Activated CD4-positive, alpha-beta T cell treated with anti-CD3 and anti-CD28 coated beads, Interleukin-2, Interleukin-4, amounts not matched to agents 100 ng/mL and 50 ng/mL, durations not matched to agents 16 hours and 8 hours (primary cell): ENCODE data around the gene ATCAY.
"Not testable (repeated sequence)": the region's sequence is repeated elsewhere in the genome, so short reads cannot be mapped to it uniquely, and the experiment has no call there.

Experiments used
- DNase-seq: peaks from one replicate; pipeline ENCODE4 v3.0.0-alpha.2; 2020; ENCODE audit warnings: low spot score

ATCAY gene

DNA sequence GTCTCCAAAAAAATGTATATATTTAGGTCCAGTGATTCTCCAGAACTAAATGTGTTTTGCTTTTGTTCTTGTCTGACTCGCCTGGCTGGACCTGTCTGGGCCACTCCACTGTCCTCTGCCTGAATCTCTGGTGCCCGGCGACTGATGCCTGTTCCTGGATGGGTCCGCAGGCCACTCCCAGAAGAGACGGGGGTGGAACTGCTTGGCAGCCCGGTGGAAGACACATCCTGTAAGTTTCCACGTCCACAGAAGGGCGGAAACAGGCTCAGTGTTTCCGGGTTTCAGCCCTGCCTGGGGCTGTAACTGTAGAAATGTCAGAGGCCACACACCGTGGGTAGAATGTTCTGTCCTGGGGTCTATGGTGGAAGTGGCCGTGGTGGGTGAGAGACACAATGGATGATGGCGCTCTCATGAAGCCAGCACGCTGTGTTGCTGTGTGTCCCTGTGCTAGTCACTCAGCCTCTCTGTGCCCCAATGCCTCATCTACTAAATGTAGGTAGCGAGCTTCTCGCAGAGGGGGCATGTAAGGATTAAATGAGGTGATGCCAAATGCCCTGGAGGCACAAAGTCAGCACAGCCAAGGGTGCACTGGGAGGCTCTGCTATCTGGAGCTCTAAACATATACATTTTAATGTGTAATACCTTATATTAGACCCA lies 22.0 kb downstream of the ATCAY start:
- no peak for DNase-seq

DNA sequence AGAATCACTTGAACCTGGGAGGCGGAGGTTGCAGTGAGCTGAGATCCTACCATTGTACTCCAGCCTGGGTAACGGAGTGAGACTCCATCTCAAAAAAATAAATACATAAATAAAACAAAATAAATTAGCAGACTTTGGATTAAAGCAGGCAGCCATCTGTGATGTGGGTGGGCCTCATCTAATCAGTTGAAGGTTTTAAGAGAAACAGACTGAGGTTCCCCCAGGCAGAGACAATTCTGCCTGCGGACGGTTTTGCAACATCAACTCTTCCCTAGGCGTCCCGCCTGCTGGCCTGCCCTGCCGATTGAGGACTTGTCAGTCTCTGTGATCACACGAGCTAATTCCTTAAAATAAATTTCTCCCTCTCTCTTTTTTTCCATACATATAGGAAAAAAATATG lies 23.7 kb downstream of the ATCAY start:
- no peak for DNase-seq

DNA sequence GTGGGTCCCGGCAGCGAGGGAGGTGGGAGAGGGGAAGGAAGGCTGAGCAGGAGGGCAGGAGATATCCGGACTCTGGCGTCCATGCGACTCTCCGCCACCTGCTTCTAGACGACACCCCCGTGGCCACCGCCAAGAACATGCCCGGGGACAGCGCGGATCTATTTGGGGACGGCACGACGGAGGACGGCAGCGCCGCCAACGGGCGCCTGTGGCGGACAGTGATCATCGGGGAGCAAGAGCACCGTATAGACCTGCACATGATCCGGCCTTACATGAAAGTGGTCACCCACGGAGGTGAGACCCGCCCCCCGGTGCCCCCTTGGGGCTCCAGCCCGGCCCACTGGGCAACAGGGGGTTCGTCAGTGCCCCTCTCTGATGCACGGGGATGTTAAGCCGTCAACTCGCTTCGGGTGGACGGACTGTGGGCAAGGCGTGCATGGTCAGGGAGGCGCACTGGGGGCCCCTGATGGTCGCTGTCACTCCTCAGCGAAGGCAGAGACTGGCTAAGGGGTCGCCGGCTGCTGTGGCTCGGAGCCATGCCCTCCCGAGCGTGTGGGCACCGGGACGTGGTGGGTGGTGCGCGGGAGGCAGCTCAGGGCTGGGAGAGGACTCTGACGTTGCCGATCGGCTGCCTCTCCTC lies 27.3 kb downstream of the ATCAY start:
- no peak for DNase-seq

DNA sequence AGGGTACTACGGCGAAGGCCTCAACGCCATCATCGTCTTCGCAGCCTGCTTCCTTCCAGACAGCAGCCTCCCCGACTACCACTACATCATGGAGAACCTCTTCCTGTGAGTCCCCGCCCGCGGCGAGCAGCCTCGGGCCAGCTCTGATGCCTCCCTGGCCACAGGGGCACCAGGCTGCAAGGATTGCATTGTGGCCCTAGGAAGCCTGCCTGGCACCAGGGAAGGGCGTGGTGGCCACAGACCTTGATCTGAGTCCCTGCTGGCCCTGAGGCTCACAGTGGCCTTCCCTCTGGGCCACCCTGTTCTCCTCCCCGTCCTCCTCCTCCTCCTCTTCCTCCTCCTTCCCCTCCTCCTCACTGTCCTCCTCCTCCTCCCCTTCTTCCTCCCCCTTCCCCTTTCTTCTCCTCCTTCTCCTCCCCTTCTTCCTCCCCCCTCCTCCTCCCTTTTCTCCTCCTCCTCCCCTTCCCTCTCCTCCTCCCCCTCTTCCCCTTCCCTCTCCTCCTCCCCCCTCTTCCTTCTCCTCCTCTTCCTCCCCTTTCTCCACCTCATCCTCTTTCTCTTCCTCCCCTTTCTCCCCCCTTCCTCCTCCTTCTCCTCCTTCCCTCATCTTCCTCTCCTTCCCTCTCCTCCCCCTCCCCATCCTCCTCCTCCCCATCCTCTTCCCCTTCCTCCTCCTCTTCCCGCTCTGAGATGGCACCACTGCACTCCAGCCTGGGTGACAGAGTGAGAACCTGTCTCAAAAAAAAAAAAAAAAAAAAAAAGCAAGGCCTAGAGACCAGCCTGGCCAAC lies 28.0 kb downstream of the ATCAY start:
- no peak for DNase-seq

DNA sequence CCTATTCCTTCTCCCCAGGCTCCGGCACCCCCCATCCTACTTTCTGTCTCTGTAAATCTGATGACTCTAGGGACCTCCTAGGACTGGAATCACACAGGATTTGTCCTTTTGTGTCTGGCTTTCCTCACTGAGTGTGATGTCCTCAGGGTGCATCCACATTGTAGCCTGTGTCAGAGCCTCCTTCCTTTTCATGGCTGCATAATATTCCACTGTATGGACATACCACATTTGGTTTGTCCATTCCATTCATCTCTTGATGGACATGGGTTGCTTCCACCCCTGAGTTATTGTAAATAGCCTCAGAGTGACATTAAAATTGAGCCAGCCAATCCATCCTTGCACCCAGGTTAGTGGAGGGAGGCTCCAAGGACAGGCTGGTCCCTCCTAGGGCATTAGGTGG lies 29.6 kb downstream of the ATCAY start:
- DNase-seq, result no peak

DNA sequence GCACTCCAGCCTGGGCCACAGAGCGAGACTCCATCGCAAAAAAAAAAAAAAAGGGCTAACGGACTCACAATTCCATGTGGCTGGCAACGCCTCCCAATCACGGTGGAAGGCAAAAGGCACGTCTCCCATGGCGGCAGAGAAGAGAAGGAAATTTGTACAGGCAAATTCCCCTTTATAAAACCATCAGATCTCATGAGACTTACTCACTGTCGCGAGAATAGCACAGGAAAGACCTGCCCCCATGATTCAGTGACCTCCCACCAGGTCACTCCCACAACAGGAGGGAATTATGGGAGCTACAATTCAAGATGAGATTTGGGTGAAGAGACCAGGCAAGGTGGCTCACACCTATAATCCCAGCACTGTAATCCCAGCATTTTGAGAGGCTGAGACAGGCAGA lies 33.7 kb downstream of the ATCAY start:
- no peak for DNase-seq

DNA sequence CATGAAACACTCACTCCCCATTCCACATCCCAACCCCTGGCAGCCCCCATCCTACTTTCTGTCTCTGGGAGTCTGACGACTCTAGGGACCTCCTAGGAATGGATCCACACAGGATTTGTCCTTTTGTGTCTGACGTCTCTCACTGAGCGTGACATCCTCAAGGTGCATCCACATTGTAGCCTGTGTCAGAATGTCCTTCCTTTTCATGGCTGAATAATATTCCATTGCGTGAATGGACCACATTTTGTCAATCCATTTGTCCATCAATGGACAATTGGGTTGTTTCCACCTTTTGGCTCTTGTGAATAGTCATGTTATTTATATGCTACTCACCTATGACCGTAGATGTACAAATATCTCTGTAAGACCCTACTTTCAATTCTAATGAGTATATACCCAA lies 35.5 kb downstream of the ATCAY start:
- DNase-seq, result no peak

DNA sequence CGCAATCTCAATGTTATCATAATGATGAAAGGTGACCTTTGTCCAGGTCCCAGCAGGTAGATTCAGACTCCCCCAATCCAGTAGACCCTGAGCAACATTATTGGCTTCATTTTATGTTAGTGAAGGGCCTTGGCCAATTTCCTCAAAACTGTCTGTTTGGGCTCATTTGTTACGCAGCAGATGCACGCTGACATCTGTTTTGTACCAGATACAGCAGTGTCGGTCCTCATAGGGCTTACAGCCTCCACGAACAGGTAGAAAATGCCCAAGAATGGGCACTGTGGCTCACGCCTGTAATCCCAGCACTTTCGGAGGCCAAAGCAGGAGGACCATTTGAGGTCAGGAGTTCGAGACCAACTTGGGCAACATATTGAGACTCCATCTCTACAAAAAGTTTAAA lies 39.3 kb downstream of the ATCAY start:
- DNase-seq, result no peak

DNA sequence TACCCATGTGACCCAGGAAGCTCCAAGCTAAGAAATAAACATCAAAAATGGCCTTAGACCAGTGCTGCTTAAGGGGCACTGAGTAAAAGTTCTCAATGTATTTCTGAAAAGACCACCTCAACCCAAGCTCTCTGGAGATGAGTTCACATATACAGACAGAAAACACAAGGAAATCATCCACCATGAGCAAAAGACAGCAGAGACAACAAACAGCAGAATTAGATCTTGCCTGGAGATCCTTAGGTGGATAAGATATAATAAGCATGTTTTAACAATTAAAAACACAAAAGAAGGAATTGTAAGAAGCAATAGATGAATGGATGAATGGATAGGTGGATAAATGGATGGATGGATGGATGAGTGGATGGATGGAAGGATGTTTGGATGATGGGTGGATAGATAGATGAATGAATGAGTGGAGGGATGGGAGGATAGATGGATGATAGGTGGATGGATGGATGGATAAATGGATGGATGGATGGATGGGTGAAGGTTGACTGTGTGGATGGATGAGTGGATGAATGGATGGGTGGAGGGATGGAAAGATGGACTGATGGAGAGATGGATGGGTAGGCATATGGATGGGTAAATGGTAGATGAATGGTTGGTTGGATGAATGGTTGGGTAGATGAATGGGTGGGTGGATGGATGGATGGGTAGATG lies 42.7 kb downstream of the ATCAY start:
- DNase-seq, result no peak

DNA sequence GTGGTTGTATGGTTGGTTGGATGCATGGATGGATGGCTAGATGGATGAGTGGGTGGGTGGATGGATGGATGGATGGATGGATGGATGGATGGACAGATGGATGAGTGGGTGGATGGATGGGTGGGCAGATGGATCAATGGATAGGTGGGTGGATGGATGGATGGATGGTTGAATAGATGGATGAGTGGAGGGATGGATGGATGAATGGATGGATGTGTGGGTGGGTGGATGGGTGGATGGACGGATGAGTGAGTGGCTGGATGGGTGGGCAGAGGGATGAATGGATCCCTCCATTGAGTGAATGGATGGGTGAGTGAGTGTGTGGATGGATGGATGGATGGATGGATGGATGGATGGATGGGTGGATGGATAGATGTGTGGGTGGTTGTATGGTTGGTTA lies 43.4 kb downstream of the ATCAY start:
- no peak for DNase-seq

DNA sequence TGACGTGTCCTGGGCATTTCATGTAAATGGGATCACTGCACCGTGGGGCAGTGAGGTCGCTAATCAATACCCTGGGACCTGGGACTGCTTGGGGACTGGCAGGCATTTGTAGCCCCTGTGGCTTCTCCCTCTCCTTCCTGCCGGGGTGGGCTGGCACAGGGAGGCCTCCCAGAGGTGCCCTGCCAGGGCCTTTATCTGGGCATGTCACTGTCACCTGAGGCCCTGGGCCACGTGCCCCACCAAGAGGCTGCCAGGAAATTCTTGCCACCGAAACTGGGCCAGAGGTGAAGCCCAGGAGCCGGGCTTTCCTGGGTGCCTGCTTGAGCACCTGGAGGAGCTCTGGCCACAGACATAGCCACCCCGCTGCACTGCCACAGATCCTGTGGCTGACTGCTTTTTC lies 50.6 kb downstream of the ATCAY start:
- DNase-seq, result no peak

DNA sequence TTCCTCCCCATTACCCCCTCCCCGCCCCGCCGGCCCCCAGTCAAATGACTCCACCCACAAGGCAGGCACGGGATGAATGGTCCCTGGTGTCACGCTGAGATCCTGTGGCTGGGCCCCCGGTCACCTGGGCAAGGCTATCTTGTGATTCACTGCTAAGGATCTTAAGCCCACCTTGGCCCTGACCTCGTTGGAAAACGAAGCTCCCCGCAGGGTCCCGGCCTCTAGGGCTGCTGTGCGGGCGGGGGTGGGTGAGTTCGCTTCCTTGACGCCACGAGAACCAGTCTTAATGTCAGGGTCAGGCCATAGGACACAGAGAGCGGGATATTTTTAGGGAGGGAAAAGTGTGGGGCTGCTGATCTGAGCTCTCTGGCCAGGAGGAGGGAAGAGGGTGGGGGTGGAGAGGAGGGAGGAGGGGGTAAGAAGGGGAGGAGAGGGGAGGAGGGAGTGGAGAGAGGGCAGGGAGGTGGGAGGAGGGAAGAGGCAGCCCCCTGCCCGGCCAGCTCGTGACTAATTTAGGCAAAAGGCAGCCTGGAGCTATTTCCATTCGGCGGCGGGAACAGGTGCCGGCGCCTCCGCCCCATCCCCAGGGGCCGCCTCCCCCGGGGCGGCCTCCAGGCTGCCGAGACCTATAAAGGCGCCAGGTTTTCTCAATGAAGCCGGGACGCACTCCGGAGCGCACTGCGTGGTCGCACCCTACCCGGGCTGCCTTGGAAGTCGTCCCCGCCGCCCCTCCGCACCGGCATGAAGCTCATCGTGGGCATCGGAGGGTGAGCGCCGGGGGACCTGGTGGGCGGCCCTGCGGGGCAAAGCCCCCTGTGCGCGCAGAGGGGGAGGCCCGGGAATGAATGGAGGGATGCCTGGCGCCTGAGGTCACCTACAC lies 52.7 kb downstream of the ATCAY start, which contains the start of gene NMRK2:
NMRK2 (plus strand) TSS at position 139 of the 880 bp plus-strand sequence; CDS start at position 742, 603 bp downstream.
- DNase-seq, result no peak

DNA sequence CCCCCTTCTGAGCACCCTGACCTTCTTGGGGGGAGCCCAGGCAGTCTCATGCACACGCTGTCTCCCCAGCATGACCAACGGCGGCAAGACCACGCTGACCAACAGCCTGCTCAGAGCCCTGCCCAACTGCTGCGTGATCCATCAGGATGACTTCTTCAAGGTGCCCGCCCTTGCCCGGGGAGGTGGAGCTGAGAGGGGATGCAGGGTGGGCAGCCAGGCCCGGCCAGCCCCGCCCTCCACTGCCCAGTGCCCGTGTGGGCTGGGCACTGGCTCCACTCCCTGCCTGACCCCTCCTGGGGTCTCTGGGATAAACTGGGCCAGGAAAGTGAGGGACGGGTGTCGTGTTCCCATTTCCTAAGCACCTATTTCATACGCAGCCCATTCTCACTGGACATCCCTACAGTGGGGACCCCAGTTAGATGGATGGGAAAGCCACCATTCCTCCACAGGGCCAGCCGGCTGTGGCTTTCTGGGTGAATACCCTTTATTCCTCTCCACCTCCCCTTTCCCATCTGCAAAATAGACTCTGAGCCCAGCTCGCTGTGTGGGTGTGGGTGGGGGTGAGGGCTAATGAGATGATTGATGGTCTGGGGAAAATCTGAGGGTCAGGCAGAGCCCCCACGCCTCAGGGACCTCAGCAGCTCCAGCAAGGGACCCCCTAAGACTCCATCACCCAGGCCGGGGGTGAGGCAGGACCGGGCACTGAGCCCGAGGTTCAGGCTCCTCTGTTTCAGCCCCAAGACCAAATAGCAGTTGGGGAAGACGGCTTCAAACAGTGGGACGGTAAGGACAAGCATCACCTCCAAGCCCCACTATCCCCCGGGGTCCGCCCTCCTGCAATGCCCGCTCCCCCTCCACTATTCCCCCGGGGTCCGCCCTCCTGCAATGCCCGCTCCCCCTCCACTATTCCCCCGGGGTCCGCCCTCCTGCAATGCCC lies 56.3 kb downstream of the ATCAY start:
- DNase-seq, result no peak

DNA sequence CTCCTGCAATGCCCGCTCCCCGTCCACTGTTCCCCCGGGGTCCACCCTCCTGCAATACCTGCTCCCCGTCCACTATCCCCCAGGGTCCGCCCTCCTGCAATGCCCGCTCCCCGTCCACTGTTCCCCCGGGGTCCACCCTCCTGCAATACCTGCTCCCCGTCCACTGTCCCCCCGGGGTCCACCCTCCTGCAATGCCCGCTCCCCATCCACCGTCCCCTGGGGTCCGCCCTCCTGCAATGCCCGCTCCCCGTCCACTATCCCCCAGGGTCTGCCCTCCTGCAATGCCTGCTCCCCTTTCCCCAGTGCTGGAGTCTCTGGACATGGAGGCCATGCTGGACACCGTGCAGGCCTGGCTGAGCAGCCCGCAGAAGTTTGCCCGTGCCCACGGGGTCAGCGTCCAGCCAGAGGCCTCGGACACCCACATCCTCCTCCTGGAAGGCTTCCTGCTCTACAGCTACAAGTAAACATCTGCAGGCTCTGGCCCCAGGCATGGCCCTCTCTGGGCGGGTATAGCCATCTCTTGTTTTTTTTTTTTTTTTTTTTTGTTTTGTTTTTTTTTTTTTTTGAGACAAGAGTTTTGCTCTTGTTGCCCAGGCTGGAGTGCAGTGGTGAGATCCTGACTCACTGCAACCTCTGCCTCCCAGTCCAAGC lies 57.9 kb downstream of the ATCAY start:
- DNase-seq, result not testable (repeated sequence)

DNA sequence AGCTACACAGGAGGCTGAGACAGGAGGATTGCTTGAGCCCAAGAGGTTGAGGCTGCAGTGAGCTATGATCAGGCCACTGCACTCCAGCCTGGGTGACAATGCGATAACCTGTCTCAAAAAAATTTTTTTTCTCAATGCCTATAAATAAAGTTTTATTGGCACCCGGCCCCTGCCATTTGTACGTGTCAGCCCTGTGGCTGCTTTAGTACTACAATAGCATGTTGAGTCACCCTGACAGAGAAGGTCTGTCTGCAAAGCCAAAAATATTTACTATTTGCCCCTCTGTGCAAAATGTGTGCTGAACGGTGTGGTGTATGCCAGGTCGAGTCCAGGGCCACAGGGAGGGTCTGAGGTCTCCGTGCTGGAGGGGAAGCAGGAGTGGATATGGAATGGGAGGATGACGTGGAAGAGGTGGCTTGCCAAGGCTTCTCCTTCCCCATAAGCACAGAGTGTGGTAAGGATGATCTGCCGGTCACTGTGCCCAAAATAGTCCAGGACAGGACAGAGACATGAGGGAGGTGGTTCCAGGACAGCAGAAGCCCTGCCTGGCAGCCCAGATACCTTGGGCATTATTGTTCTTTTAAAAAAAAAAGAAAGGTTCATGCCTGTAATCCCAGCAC lies 62.4 kb downstream of the ATCAY start:
- no peak for DNase-seq

DNA sequence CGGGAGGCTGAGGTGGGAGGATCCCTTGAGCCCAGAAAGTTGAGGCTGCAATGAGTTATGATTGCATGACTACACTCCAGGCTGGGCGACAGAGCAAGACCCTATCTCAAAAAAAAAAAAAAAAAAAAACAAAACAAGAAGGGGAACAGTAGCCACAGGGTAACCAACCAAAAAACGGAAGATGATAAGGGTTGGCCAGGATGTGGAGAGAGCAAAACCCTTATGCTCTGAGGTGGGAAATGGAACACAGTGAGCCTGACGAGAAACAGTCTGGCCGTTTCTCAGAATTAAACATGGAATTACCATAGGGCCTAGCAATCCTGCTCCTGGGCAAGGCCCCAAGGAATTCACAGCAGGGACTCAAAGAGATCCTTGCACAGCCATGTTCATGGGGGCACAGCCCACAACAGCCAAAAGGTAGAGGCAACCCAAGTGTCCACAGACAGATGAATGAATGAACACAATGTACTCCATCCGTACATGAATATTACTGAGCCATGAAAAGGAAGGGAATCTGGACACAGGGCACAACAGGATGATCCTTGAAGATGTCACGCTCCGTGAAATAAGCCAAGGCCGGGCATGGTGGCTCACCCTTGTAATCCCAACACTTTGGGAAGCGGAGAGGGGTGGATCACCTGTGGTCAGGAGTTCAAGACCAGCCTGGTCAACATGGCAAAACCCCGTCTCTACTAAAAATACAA lies 63.7 kb downstream of the ATCAY start:
- DNase-seq, result no peak

DNA sequence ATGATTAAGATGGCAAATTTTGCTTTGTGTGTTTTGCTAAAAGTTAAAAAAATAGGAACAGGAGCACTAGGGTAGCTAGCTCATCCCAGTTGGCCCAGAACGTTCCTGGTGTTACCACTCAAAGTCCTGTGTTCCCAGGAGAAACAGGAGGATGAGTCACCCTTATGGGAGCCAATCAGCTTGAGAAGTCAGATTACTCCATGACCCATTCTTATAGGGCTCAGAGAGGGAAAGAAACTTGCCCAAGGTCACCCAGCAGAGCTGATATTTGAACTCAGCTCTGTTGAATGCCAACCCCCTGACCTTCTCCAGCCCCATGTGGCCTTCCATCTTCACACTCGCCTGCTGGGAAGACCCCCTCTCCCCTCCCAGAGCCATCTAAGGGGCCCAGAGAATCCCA lies 65.4 kb downstream of the ATCAY start:
- DNase-seq, result no peak

DNA sequence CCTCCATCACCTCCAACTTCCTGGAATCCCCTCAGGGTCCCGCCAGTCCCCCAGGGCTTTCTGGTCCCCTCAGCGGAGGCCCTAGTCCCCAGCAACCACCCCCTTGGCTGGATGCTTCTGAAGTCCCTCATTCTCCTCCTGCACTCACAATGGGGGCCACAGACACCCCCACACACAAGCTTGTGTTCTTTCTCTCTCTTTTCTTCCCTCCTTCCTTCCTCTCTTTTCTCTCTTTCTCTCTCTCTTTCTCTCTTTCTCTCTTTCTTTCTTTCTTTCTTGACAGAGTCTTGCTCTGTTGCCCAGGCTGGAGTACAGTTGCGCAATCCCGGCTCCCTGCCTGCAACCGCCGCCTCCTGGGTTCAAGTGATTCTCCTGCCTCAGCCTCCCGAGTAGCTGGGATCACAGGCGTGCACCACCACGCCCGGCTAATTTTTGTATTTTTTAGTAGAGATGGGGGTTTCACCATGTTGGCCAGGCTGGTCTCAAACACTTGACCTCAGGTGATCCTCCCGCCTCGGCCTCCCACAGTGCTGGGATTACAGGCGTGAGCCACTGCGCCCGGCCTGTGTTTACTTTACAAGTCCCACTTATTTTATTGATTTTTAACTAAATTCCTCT lies 66.9 kb downstream of the ATCAY start:
- DNase-seq, result not testable (repeated sequence)
